ENCODE data around the gene PEPD. TPM values are rescaled to one million over a fixed set of nuclear protein-coding genes. Genes with fewer than 3 reads are reported as not detected.

Gene PEPD
- total RNA-seq = 88.4 and 88.9 TPM in 2 replicates

DNA sequence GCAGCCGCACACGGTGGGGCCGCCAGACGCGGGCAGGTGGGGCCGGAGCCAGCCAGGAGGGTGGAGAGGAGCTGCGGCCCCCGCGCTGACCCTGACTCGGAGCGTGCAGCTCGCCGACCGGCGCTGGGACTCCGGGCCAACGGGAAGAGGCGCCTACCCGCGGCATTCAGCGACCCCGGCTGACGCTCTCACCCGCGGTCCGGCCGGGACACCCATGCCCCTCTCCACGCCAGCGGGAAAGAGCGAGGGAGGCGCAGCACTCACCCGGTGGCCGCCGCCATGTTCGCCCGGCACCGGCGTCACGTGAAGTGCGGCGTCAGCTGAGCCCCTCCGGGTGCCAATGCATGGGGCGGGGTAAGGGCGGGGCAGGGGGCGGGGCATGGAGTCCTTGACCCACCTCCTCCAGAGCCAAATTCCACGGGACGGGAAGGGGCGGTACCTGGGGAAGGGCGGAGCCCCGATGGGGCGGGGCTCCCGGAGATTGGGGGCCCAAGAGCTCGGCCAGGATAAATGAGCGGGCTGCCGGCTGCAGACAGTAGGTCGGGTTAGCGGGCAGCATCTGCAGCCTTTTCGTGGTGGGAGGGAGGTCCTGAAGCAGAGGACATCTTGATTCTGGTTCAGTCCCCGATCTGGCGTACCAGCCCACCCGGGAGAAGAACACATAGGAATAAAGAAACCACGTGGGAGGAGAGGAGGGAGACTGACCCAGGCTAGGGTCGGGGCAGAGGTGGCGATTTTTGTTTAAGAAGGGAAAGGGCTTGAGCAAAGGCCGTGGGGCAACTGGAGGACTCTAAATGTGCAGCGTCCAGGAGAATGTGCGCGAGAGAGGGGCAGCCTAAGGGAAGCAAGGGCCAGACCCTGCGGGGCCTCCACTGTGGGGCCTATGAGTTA lies at the start of gene PEPD:
Gene PEPD, minus strand, starts transcription at position 312 of the 891 bp plus-strand sequence. Its CDS starts 31 bp downstream, at position 281.

GRCh38 chr19:33373453-33374235 lies 147.9 kb downstream of the PEPD start, which contains the start of gene CEBPG:
Gene CEBPG (plus strand): TSS chr19:33373709. CDS start chr19:33379240, 5,531 bp downstream.

Other genes starting within 250 kb of the PEPD start
- gene CEBPA, start 219.3 kb downstream of the PEPD start, total RNA-seq = 0.32 and 0.77 TPM in 2 replicates
- gene CEBPG, start 148.1 kb downstream of the PEPD start, total RNA-seq = 16.4 and 21.6 TPM in 2 replicates
- gene CHST8, start 100.2 kb upstream of the PEPD start, total RNA-seq = not detected in 2 replicates

All from bronchial smooth muscle cell (primary cell).